ENCODE results near the gene GNAT3. TPM values are rescaled to one million over a fixed set of nuclear protein-coding genes. Genes with fewer than 3 reads are reported as not detected.

Gene GNAT3
- total RNA-seq, result not detected
- not detected for polyA plus RNA-seq

GRCh38 chr7:80511964-80512363, at the start of gene GNAT3:
Gene GNAT3 (minus strand): TSS chr7:80512064. CDS start chr7:80511926, 138 bp downstream.
- CTCF ChIA-PET, result no interaction called here
- no peaks in the 10 kb centered on the region for H3K4me1 Mint-ChIP-seq
- no peak within 1 kb of the TSS for H3K27ac ChIP-seq (ENCODE audit: low read depth, low read length)
- H3K9me3 Mint-ChIP-seq, result peaks cover 0 to 19% (median 2%) of the 10 kb centered on the region in 5 donors
- no peak within 1 kb of the TSS for H3K4me3 ChIP-seq (ENCODE audit: low read length)
- POLR2A ChIA-PET, result no interaction called here
- H3K36me3 Mint-ChIP-seq, result no peaks in the 10 kb centered on the region
- H3K27me3 ChIP-seq (ENCODE audit: insufficient read depth, low read length, poor library complexity, severe bottlenecking), result no peaks in the 10 kb centered on the region
- no peaks in the 10 kb centered on the region for H3K4me1 ChIP-seq (ENCODE audit: insufficient read depth, low read length)
- no peak within 1 kb of the TSS for H3K4me3 Mint-ChIP-seq
- H3K27me3 Mint-ChIP-seq, result no peaks in the 10 kb centered on the region
- H3K27ac Mint-ChIP-seq, result no peak within 1 kb of the TSS
- H3K36me3 ChIP-seq (ENCODE audit: insufficient read depth, low read length), result no peaks in the 10 kb centered on the region
- DNase-seq, result no peak
- H3K9me3 ChIP-seq (ENCODE audit: low read length), result no peaks in the 10 kb centered on the region

DNA sequence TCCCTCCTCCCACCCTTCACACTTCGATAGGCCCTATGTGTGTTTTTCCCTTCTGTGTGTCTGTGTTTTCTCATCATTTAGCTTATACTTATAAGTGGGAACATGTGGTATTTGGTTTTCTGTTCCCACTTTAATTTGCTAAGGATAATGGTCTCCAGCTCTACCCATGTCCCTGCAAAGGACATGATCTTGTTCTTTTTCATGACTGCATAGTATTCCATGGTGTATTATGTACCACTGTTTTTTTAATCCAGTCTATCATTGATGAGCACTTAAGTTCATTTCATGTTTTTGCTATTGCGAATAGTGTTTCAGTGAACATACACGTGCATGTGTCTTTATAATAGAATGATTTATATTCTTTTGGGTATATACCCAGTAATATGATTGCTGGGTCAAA, 46.3 kb upstream of the GNAT3 start:
- ChIA-PET POLR2A (no interaction called here), CTCF (no interaction called here)
- Histone ChIP-seq H3K4me1 (ENCODE audit: insufficient read depth, low read length) (no peaks in the 10 kb centered on the region), H3K36me3 (ENCODE audit: insufficient read depth, low read length) (no peaks in the 10 kb centered on the region), H3K9me3 (ENCODE audit: low read length) (no peaks in the 10 kb centered on the region), H3K27me3 (ENCODE audit: insufficient read depth, low read length, poor library complexity, severe bottlenecking) (no peaks in the 10 kb centered on the region), H3K27ac (ENCODE audit: low read depth, low read length) (no peak overlapping the region), H3K4me3 (ENCODE audit: low read length) (no peak overlapping the region)
- Mint-ChIP-seq H3K27ac (no peak overlapping the region), H3K9me3 (peaks cover 14 to 35% (median 19%) of the 10 kb centered on the region in 5 donors), H3K4me1 (no peaks in the 10 kb centered on the region), H3K36me3 (no peaks in the 10 kb centered on the region), H3K27me3 (no peaks in the 10 kb centered on the region), H3K4me3 (no peak overlapping the region)
- DNase-seq, result no peak

DNA sequence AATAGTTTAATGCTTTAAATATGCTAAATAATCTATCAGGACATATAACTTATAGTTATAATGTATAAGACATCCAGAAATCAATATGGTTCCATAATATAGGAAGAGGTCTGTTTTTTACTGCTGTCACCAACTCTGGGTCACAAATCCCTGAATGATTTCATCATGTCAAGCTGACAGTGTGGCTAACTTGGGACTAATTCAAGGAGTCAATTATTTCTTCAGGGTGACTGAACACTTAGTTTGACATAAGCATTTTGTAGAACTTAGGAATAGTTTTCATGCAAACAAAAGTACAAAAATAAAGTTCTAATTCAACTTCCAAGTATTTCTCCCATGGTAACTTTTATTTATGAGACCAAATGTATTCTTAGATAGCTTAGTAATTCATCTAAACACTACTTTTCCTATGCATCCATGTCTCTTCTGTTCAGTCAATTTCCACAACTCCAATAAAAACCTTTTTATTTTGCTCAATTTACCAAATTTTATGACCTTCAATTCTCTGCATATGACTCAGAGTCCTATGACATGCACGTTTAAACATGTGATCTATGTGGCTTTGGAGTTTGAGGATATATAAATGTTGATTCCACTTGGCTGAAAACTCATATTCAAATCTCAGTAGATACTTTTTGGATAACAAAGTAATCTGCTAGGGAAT, 40.3 kb upstream of the GNAT3 start:
- H3K27ac Mint-ChIP-seq, result no peak overlapping the region
- no peaks in the 10 kb centered on the region for H3K4me1 Mint-ChIP-seq
- H3K9me3 ChIP-seq (ENCODE audit: low read length), result no peaks in the 10 kb centered on the region
- H3K27ac ChIP-seq (ENCODE audit: low read depth, low read length), result no peak overlapping the region
- no peaks in the 10 kb centered on the region for H3K27me3 ChIP-seq (ENCODE audit: insufficient read depth, low read length, poor library complexity, severe bottlenecking)
- POLR2A ChIA-PET, result no interaction called here
- DNase-seq, result no peak
- no peaks in the 10 kb centered on the region for H3K27me3 Mint-ChIP-seq
- CTCF ChIA-PET, result no interaction called here
- peaks cover 5 to 28% (median 8%) of the 10 kb centered on the region in 5 donors for H3K9me3 Mint-ChIP-seq
- no peaks in the 10 kb centered on the region for H3K36me3 ChIP-seq (ENCODE audit: insufficient read depth, low read length)
- H3K4me3 Mint-ChIP-seq, result no peak overlapping the region
- no peak overlapping the region for H3K4me3 ChIP-seq (ENCODE audit: low read length)
- no peaks in the 10 kb centered on the region for H3K4me1 ChIP-seq (ENCODE audit: insufficient read depth, low read length)
- H3K36me3 Mint-ChIP-seq, result no peaks in the 10 kb centered on the region

GRCh38 chr7:80550005-80550404, 38.1 kb upstream of the GNAT3 start:
- Histone ChIP-seq H3K9me3 (ENCODE audit: low read length) (no peaks in the 10 kb centered on the region), H3K36me3 (ENCODE audit: insufficient read depth, low read length) (no peaks in the 10 kb centered on the region), H3K4me1 (ENCODE audit: insufficient read depth, low read length) (no peaks in the 10 kb centered on the region), H3K27ac (ENCODE audit: low read depth, low read length) (no peak overlapping the region), H3K27me3 (ENCODE audit: insufficient read depth, low read length, poor library complexity, severe bottlenecking) (no peaks in the 10 kb centered on the region), H3K4me3 (ENCODE audit: low read length) (no peak overlapping the region)
- H3K36me3 Mint-ChIP-seq, result no peaks in the 10 kb centered on the region
- POLR2A ChIA-PET, result no interaction called here
- no peaks in the 10 kb centered on the region for H3K4me1 Mint-ChIP-seq
- H3K4me3 Mint-ChIP-seq, result no peak overlapping the region
- no peaks in the 10 kb centered on the region for H3K27me3 Mint-ChIP-seq
- CTCF ChIA-PET, result no interaction called here
- peaks cover 3 to 33% (median 6%) of the 10 kb centered on the region in 5 donors for H3K9me3 Mint-ChIP-seq
- no peak overlapping the region for H3K27ac Mint-ChIP-seq
- DNase-seq, result no peak

- Mint-ChIP-seq H3K36me3 (no peaks in the 10 kb centered on the region), H3K9me3 (peaks cover 3 to 33% (median 10%) of the 10 kb centered on the region in 5 donors), H3K27me3 (peaks cover 0 to 2% of the 10 kb centered on the region in 2 donors), H3K4me1 (no peaks in the 10 kb centered on the region), H3K4me3 (no peak overlapping the region), H3K27ac (no peak overlapping the region)
- no peaks in the 10 kb centered on the region for H3K27me3 ChIP-seq (ENCODE audit: insufficient read depth, low read length, poor library complexity, severe bottlenecking)
- no peak overlapping the region for H3K4me3 ChIP-seq (ENCODE audit: low read length)
- H3K4me1 ChIP-seq (ENCODE audit: insufficient read depth, low read length), result no peaks in the 10 kb centered on the region
- no peaks in the 10 kb centered on the region for H3K9me3 ChIP-seq (ENCODE audit: low read length)
- H3K27ac ChIP-seq (ENCODE audit: low read depth, low read length), result no peak overlapping the region
- H3K36me3 ChIP-seq (ENCODE audit: insufficient read depth, low read length), result no peaks in the 10 kb centered on the region
- CTCF ChIA-PET, result no interaction called here
- POLR2A ChIA-PET, result no interaction called here
- DNase-seq, result no peak
Observed at GRCh38 chr7:80548840-80549530, 37.1 kb upstream of the GNAT3 start.

DNA sequence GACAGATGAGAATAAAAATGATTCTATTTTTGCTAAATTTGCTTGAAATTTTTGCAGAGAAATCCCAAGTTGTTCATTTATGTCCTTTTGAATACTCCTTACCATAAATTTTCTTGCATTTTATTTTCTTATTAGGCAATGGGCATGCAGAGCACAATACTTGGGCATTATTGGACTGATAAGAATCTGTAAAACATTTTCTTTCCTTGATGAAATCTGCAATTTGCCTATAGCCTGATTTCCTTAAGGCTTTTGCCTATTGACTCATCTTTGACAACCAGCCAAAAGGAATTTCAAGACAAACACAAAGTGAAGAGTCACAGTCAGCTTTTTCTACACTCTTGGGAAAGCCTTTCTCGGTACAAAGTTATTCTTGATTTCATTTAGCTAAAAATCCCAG, 30.5 kb upstream of the GNAT3 start:
- Histone ChIP-seq H3K36me3 (ENCODE audit: insufficient read depth, low read length) (no peaks in the 10 kb centered on the region), H3K4me3 (ENCODE audit: low read length) (no peak overlapping the region), H3K4me1 (ENCODE audit: insufficient read depth, low read length) (no peaks in the 10 kb centered on the region), H3K27ac (ENCODE audit: low read depth, low read length) (no peak overlapping the region), H3K9me3 (ENCODE audit: low read length) (no peaks in the 10 kb centered on the region), H3K27me3 (ENCODE audit: insufficient read depth, low read length, poor library complexity, severe bottlenecking) (no peaks in the 10 kb centered on the region)
- no peak overlapping the region for H3K4me3 Mint-ChIP-seq
- peaks cover 0 to 2% of the 10 kb centered on the region in 2 donors for H3K27me3 Mint-ChIP-seq
- peaks cover 1 to 17% (median 8%) of the 10 kb centered on the region in 5 donors for H3K9me3 Mint-ChIP-seq
- DNase-seq, result no peak
- H3K36me3 Mint-ChIP-seq, result no peaks in the 10 kb centered on the region
- POLR2A ChIA-PET, result no interaction called here
- CTCF ChIA-PET, result no interaction called here
- H3K27ac Mint-ChIP-seq, result no peak overlapping the region
- H3K4me1 Mint-ChIP-seq, result no peaks in the 10 kb centered on the region

- ChIA-PET POLR2A (no interaction called here), CTCF (no interaction called here)
- H3K27ac ChIP-seq (ENCODE audit: low read depth, low read length), result no peak overlapping the region
- no peaks in the 10 kb centered on the region for H3K36me3 ChIP-seq (ENCODE audit: insufficient read depth, low read length)
- no peaks in the 10 kb centered on the region for H3K4me1 ChIP-seq (ENCODE audit: insufficient read depth, low read length)
- H3K4me1 Mint-ChIP-seq, result no peaks in the 10 kb centered on the region
- peaks cover 0 to 5% (median 2%) of the 10 kb centered on the region in 5 donors for H3K9me3 Mint-ChIP-seq
- DNase-seq, result no peak
- no peak overlapping the region for H3K4me3 ChIP-seq (ENCODE audit: low read length)
- H3K36me3 Mint-ChIP-seq, result no peaks in the 10 kb centered on the region
- no peak overlapping the region for H3K4me3 Mint-ChIP-seq
- H3K27me3 Mint-ChIP-seq, result peaks cover 0 to 2% of the 10 kb centered on the region in 2 donors
- H3K27ac Mint-ChIP-seq, result no peak overlapping the region
- no peaks in the 10 kb centered on the region for H3K27me3 ChIP-seq (ENCODE audit: insufficient read depth, low read length, poor library complexity, severe bottlenecking)
- H3K9me3 ChIP-seq (ENCODE audit: low read length), result no peaks in the 10 kb centered on the region
Observed at GRCh38 chr7:80540836-80541235, 29.0 kb upstream of the GNAT3 start.

GRCh38 chr7:80537091-80537490, 25.2 kb upstream of the GNAT3 start:
- CTCF ChIA-PET, result no interaction called here
- no peak overlapping the region for H3K4me3 ChIP-seq (ENCODE audit: low read length)
- no peak overlapping the region for H3K27ac ChIP-seq (ENCODE audit: low read depth, low read length)
- DNase-seq, result no peak
- Mint-ChIP-seq H3K27me3 (no peaks in the 10 kb centered on the region), H3K4me1 (no peaks in the 10 kb centered on the region), H3K36me3 (no peaks in the 10 kb centered on the region), H3K27ac (no peak overlapping the region), H3K4me3 (no peak overlapping the region), H3K9me3 (peaks cover 0 to 9% (median 6%) of the 10 kb centered on the region in 5 donors)
- no peaks in the 10 kb centered on the region for H3K36me3 ChIP-seq (ENCODE audit: insufficient read depth, low read length)
- POLR2A ChIA-PET, result no interaction called here
- no peaks in the 10 kb centered on the region for H3K4me1 ChIP-seq (ENCODE audit: insufficient read depth, low read length)
- H3K9me3 ChIP-seq (ENCODE audit: low read length), result no peaks in the 10 kb centered on the region
- H3K27me3 ChIP-seq (ENCODE audit: insufficient read depth, low read length, poor library complexity, severe bottlenecking), result no peaks in the 10 kb centered on the region

Data from CD8-positive, alpha-beta memory T cell (primary cell).